ENCODE results near the gene CSMD2.

DNA sequence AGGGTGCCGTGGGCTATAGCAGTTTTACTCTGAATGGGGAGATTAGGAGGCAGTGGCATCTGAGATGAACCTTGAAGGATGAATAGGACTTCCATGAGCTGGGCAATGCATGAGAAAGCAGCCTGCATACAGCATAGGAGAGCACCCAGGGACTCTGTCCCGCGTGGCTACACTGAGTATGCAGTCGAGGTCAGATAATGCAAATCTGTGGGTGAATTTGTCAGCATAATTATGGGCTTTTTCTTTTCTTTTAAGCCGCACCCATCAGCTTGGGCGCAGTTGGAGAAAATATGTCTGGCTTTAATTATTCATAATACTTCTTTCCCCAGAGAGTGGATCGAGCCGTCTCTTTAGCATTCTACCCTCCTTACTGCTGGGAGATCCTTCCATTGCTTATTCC is 504.1 kb downstream of the CSMD2 start:
- no peak for TF ChIP-seq RARB (CRISPR knock-in tag; IDR thresholded peaks at IDR 0.05)
- TF ChIP-seq, protein P1, sequence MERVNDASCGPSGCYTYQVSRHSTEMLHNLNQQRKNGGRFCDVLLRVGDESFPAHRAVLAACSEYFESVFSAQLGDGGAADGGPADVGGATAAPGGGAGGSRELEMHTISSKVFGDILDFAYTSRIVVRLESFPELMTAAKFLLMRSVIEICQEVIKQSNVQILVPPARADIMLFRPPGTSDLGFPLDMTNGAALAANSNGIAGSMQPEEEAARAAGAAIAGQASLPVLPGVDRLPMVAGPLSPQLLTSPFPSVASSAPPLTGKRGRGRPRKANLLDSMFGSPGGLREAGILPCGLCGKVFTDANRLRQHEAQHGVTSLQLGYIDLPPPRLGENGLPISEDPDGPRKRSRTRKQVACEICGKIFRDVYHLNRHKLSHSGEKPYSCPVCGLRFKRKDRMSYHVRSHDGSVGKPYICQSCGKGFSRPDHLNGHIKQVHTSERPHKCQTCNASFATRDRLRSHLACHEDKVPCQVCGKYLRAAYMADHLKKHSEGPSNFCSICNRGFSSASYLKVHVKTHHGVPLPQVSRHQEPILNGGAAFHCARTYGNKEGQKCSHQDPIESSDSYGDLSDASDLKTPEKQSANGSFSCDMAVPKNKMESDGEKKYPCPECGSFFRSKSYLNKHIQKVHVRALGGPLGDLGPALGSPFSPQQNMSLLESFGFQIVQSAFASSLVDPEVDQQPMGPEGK (CRISPR knock-in tag; IDR thresholded peaks at IDR 0.05; ENCODE audit: borderline replicate concordance) = no peak
- TF ChIP-seq ISL1 (CRISPR knock-in tag; IDR thresholded peaks at IDR 0.05) = no peak

Data from SK-N-SH treated with all-trans-retinoic acid at 6 μM for 48 hours (cell line).